HL-60 (cell line): ENCODE results near the gene PCNX2.

ENCODE experiments used
- DNase-seq, 2 experiments: peaks; one replicate each; pipeline ENCODE4 v3.0.0-alpha.2; 2010 to 2020; ENCODE audit warnings: low read depth in 1 of 2, low spot score in 1 of 2
- H3K27ac ChIP-seq: fragments of 250-450 bp; sonication (Bioruptor Pico); replicated peaks from 2 replicates; pipeline ENCODE4 v1.5.1; 2020; ENCODE audit warnings: mild to moderate bottlenecking, moderate library complexity
- H3K27me3 ChIP-seq: fragments of 250-450 bp; sonication (Bioruptor Pico); 2 replicates; pipeline ENCODE4 v1.5.1; 2021; ENCODE audit warnings: mild to moderate bottlenecking, moderate library complexity; ENCODE audit not compliant: insufficient read depth, poor library complexity, severe bottlenecking
- H3K4me3 ChIP-seq: replicated peaks from 2 replicates; pipeline ENCODE4 v1.5.1; 2011; ENCODE audit warnings: mild to moderate bottlenecking, control low read depth, low read length; ENCODE audit not compliant: insufficient read depth
- GABPA ChIP-seq: IDR thresholded peaks from 2 replicates; pipeline ENCODE4 v1.6.1; 2012; ENCODE audit warnings: low read depth
- POLR2AphosphoS5 ChIP-seq: IDR thresholded peaks from 2 replicates; pipeline ENCODE4 v1.6.1; 2012; ENCODE audit warnings: low read depth
- SPI1 ChIP-seq: IDR thresholded peaks from 2 replicates; pipeline ENCODE4 v1.6.1; 2012; ENCODE audit warnings: low read depth, mild to moderate bottlenecking, borderline replicate concordance
- TF ChIP-seq, protein P1 (sequence below): IDR thresholded peaks from one replicate; pipeline ENCODE4 v1.5.1; 2011; ENCODE audit warnings: low read length, control low read depth, inconsistent platforms; ENCODE audit not compliant: insufficient read depth
- TF ChIP-seq, protein P2 (sequence below): IDR thresholded peaks from 2 replicates; pipeline ENCODE4 v1.6.1; 2012; ENCODE audit warnings: low read depth; ENCODE audit not compliant: insufficient replicate concordance

Gene PCNX2

DNA sequence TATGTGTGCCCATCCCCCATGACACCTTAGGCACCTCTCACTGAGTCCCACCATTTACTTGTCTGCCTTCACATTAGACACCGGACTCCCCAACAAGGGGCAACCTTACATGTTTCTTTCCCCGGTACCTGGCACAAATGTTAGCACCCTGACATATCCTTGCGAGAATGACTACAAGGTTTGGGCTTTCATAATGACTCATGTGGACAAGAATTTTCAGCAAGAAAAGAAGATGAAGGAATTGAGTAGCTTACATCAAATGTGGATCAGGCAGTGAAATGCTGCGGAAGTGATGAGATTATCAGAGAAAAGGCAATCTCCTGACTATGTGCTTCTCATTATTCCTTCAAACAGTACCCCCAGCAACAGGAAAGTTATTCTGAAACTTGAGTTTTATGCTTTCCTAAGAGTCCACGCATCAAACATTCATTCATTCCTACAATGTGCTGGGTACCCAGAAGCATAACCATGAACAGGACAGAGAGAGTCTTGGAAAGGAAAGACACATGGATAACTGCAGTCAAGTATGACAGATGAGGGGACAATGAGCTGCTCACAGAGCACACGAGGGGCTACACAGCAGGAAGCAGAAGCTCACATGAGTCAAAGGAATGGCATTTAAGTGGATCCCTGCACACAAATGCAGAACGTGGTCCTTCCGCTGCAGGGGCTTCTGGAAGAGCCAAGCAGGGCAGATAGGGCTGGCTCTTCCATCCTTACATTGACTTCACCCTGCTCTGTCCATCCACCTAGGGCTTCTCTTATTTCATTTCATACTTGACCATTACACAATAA, 112.1 kb downstream of the PCNX2 start:
- H3K4me3 ChIP-seq, result no peak overlapping the region
- TF ChIP-seq, protein P1, sequence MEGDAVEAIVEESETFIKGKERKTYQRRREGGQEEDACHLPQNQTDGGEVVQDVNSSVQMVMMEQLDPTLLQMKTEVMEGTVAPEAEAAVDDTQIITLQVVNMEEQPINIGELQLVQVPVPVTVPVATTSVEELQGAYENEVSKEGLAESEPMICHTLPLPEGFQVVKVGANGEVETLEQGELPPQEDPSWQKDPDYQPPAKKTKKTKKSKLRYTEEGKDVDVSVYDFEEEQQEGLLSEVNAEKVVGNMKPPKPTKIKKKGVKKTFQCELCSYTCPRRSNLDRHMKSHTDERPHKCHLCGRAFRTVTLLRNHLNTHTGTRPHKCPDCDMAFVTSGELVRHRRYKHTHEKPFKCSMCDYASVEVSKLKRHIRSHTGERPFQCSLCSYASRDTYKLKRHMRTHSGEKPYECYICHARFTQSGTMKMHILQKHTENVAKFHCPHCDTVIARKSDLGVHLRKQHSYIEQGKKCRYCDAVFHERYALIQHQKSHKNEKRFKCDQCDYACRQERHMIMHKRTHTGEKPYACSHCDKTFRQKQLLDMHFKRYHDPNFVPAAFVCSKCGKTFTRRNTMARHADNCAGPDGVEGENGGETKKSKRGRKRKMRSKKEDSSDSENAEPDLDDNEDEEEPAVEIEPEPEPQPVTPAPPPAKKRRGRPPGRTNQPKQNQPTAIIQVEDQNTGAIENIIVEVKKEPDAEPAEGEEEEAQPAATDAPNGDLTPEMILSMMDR, result no peak
- TF ChIP-seq GABPA (no peak), POLR2AphosphoS5 (no peak), SPI1 (no peak)
- TF ChIP-seq, protein P2, sequence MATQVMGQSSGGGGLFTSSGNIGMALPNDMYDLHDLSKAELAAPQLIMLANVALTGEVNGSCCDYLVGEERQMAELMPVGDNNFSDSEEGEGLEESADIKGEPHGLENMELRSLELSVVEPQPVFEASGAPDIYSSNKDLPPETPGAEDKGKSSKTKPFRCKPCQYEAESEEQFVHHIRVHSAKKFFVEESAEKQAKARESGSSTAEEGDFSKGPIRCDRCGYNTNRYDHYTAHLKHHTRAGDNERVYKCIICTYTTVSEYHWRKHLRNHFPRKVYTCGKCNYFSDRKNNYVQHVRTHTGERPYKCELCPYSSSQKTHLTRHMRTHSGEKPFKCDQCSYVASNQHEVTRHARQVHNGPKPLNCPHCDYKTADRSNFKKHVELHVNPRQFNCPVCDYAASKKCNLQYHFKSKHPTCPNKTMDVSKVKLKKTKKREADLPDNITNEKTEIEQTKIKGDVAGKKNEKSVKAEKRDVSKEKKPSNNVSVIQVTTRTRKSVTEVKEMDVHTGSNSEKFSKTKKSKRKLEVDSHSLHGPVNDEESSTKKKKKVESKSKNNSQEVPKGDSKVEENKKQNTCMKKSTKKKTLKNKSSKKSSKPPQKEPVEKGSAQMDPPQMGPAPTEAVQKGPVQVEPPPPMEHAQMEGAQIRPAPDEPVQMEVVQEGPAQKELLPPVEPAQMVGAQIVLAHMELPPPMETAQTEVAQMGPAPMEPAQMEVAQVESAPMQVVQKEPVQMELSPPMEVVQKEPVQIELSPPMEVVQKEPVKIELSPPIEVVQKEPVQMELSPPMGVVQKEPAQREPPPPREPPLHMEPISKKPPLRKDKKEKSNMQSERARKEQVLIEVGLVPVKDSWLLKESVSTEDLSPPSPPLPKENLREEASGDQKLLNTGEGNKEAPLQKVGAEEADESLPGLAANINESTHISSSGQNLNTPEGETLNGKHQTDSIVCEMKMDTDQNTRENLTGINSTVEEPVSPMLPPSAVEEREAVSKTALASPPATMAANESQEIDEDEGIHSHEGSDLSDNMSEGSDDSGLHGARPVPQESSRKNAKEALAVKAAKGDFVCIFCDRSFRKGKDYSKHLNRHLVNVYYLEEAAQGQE, result no peak

DNA sequence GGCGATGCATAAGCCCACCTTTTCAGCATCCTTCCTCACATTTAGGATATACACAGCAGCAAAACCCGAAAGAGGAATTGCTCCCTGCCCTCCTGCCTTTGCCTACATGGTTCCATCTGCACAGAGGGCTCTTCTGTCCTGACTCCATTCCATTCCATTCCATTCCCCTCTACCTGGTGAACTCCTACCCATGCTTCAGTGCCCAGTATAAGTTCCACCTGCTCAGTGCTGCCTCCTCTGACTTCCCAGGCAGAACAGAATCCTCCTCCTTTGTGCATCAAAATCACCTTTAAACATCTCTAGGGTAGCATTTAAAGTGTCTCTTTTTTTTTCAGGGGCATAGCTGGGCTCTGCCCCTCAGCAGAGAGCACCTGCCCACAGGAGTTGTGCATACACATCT, 112.9 kb downstream of the PCNX2 start:
- Histone ChIP-seq H3K27ac (no peak overlapping the region), H3K4me3 (no peak overlapping the region), H3K27me3 (no peaks in the 10 kb centered on the region)
- DNase-seq, result no peak
- TF ChIP-seq POLR2AphosphoS5, result no peak
- TF ChIP-seq, protein P1, result no peak
- no peak for TF ChIP-seq SPI1
- no peak for TF ChIP-seq GABPA
- TF ChIP-seq, protein P2, result no peak

More for the DNA sequence above, 112.1 kb downstream of the PCNX2 start:
- H3K27me3 ChIP-seq, result no peaks in the 10 kb centered on the region
- H3K27ac ChIP-seq, result no peak overlapping the region
- DNase-seq, result no peak

DNA sequence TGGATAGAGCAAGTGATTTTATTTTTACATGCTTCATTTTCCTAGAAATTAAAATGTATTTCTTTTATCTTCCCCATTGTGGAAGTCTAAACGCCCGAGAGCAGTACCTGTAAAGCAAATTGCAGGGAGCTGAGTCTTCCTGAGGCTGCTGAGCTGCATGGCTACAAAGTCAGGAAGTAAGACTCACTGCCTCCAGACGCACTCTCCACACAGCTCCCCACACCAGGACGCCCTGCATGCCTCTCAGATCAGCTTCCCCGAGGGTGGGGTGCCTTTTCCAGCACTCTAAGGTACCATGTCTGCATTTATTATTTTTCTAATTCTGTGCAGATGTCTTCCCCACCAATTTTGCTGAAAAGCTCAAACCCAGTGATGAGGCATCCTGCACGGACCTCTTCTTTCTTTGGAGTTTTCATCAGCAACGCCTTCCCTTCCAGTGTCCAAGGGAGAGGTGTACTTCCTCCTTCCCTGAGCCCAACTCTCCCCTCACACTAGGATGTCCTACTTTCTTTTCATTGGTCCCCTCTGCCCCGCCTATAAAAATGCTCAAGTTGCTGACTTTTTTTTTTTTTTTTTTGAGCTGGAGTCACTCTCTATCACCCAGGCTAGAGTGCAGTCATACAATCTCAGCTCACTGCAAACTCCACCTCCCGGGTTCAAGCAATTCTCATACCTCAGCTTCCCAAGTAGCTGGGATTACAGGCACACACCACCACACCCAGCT, 114.7 kb downstream of the PCNX2 start:
- no peak overlapping the region for H3K4me3 ChIP-seq
- no peak for TF ChIP-seq SPI1
- no peak for TF ChIP-seq GABPA
- TF ChIP-seq, protein P2, result no peak
- TF ChIP-seq, protein P1, result no peak
- no peak for TF ChIP-seq POLR2AphosphoS5
- H3K27me3 ChIP-seq, result no peaks in the 10 kb centered on the region
- no peak overlapping the region for H3K27ac ChIP-seq
- DNase-seq, result no peak
